ENCODE results near the gene LRP1B. TPM values are rescaled to one million over a fixed set of nuclear protein-coding genes. Genes with fewer than 3 reads are reported as not detected.

Gene LRP1B
- total and polyA plus RNA-seq, 2 of the 8 experiments (the other 6 are each of a cell fraction or from before 2014, with no cell fraction given): 0.03 TPM; not detected in 1

DNA sequence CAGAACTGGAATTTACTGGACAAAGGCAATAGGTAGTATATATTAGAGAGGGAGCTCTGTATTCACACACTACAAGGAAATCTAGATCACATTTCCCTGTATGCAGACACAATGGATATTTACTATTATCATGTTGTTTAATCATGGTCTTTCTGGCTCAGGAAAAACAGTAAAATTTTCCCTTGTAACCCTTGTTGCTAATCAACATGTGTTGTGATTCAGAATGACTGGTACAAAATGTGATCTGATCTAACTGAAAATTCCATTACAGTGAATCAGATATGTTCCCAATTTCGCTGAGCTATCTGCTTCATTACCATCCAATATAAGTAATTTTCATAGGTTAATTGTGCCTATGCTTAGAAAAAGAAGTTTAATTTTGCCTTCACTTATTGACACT is 1109.7 kb downstream of the LRP1B start (continued):
- TF ChIP-seq, protein P1, sequence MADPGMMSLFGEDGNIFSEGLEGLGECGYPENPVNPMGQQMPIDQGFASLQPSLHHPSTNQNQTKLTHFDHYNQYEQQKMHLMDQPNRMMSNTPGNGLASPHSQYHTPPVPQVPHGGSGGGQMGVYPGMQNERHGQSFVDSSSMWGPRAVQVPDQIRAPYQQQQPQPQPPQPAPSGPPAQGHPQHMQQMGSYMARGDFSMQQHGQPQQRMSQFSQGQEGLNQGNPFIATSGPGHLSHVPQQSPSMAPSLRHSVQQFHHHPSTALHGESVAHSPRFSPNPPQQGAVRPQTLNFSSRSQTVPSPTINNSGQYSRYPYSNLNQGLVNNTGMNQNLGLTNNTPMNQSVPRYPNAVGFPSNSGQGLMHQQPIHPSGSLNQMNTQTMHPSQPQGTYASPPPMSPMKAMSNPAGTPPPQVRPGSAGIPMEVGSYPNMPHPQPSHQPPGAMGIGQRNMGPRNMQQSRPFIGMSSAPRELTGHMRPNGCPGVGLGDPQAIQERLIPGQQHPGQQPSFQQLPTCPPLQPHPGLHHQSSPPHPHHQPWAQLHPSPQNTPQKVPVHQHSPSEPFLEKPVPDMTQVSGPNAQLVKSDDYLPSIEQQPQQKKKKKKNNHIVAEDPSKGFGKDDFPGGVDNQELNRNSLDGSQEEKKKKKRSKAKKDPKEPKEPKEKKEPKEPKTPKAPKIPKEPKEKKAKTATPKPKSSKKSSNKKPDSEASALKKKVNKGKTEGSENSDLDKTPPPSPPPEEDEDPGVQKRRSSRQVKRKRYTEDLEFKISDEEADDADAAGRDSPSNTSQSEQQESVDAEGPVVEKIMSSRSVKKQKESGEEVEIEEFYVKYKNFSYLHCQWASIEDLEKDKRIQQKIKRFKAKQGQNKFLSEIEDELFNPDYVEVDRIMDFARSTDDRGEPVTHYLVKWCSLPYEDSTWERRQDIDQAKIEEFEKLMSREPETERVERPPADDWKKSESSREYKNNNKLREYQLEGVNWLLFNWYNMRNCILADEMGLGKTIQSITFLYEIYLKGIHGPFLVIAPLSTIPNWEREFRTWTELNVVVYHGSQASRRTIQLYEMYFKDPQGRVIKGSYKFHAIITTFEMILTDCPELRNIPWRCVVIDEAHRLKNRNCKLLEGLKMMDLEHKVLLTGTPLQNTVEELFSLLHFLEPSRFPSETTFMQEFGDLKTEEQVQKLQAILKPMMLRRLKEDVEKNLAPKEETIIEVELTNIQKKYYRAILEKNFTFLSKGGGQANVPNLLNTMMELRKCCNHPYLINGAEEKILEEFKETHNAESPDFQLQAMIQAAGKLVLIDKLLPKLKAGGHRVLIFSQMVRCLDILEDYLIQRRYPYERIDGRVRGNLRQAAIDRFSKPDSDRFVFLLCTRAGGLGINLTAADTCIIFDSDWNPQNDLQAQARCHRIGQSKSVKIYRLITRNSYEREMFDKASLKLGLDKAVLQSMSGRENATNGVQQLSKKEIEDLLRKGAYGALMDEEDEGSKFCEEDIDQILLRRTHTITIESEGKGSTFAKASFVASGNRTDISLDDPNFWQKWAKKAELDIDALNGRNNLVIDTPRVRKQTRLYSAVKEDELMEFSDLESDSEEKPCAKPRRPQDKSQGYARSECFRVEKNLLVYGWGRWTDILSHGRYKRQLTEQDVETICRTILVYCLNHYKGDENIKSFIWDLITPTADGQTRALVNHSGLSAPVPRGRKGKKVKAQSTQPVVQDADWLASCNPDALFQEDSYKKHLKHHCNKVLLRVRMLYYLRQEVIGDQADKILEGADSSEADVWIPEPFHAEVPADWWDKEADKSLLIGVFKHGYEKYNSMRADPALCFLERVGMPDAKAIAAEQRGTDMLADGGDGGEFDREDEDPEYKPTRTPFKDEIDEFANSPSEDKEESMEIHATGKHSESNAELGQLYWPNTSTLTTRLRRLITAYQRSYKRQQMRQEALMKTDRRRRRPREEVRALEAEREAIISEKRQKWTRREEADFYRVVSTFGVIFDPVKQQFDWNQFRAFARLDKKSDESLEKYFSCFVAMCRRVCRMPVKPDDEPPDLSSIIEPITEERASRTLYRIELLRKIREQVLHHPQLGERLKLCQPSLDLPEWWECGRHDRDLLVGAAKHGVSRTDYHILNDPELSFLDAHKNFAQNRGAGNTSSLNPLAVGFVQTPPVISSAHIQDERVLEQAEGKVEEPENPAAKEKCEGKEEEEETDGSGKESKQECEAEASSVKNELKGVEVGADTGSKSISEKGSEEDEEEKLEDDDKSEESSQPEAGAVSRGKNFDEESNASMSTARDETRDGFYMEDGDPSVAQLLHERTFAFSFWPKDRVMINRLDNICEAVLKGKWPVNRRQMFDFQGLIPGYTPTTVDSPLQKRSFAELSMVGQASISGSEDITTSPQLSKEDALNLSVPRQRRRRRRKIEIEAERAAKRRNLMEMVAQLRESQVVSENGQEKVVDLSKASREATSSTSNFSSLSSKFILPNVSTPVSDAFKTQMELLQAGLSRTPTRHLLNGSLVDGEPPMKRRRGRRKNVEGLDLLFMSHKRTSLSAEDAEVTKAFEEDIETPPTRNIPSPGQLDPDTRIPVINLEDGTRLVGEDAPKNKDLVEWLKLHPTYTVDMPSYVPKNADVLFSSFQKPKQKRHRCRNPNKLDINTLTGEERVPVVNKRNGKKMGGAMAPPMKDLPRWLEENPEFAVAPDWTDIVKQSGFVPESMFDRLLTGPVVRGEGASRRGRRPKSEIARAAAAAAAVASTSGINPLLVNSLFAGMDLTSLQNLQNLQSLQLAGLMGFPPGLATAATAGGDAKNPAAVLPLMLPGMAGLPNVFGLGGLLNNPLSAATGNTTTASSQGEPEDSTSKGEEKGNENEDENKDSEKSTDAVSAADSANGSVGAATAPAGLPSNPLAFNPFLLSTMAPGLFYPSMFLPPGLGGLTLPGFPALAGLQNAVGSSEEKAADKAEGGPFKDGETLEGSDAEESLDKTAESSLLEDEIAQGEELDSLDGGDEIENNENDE (IDR thresholded peaks at IDR 0.05; ENCODE audit: insufficient replicate concordance, low read length): no peak
- TF ChIP-seq SUZ12 (IDR thresholded peaks at IDR 0.05; ENCODE audit: low read length) (no peak), SIX5 (IDR thresholded peaks at IDR 0.05; ENCODE audit: low read depth, low read length) (no peak), BRCA1 (IDR thresholded peaks at IDR 0.05; ENCODE audit: low read depth, low read length) (no peak), CHD1 (IDR thresholded peaks at IDR 0.05; ENCODE audit: low read depth, low read length) (no peak)

Data from H1 (cell line).